Measurements from ENCODE around the gene TSPOAP1.

Gene TSPOAP1

GRCh38 chr17:58302919-58303585 lies 25.5 kb downstream of the TSPOAP1 start:
- DNase-seq = no peak

- no peak for DNase-seq
These were observed 26.2 kb downstream of the TSPOAP1 start for GRCh38 chr17:58302171-58302918.

- no peak for DNase-seq
These were observed 27.0 kb downstream of the TSPOAP1 start for GRCh38 chr17:58301504-58302150.

GRCh38 chr17:58300336-58300735 lies 28.3 kb downstream of the TSPOAP1 start:
- no peak for DNase-seq

- DNase-seq = no peak
These were observed 34.6 kb downstream of the TSPOAP1 start for GRCh38 chr17:58294034-58294433.

GRCh38 chr17:58291246-58291645 lies 37.3 kb downstream of the TSPOAP1 start:
- DNase-seq = no peak

GRCh38 chr17:58289869-58290268 lies 38.7 kb downstream of the TSPOAP1 start:
- no peak for DNase-seq

GRCh38 chr17:58285422-58285810 lies 43.2 kb downstream of the TSPOAP1 start:
- DNase-seq = no peak

GRCh38 chr17:58284613-58285421 lies 43.8 kb downstream of the TSPOAP1 start:
- DNase-seq = no peak

GRCh38 chr17:58283674-58284612 lies 44.7 kb downstream of the TSPOAP1 start:
- DNase-seq = no peak

- no peak for DNase-seq
These were observed 46.2 kb downstream of the TSPOAP1 start for GRCh38 chr17:58282442-58282841.

- DNase-seq = no peak
These were observed 47.0 kb downstream of the TSPOAP1 start for GRCh38 chr17:58281511-58282011.

- no peak for DNase-seq
These were observed 47.9 kb downstream of the TSPOAP1 start, which contains the start of gene MPO for GRCh38 chr17:58280480-58281217. Gene MPO (minus strand): TSS chr17:58280935. CDS start chr17:58280758, 177 bp downstream.

GRCh38 chr17:58279736-58280479 lies 48.7 kb downstream of the TSPOAP1 start:
- DNase-seq = no peak

GRCh38 chr17:58279016-58279711 lies 49.4 kb downstream of the TSPOAP1 start:
- DNase-seq = no peak

- DNase-seq = no peak
These were observed 50.0 kb downstream of the TSPOAP1 start for GRCh38 chr17:58278661-58279015.

- no peak for DNase-seq
These were observed 50.6 kb downstream of the TSPOAP1 start for GRCh38 chr17:58277802-58278595.

- no peak for DNase-seq
These were observed 51.3 kb downstream of the TSPOAP1 start for GRCh38 chr17:58277107-58277801.

All from central memory CD4-positive, alpha-beta T cell (primary cell).